HepG2 (cell line): ENCODE data around the gene MPST. TPM values are rescaled to one million over a fixed set of nuclear protein-coding genes. Genes with fewer than 3 reads are reported as not detected.

Source experiments
- BCL6 ChIP-seq: IDR thresholded peaks from 2 replicates; pipeline ENCODE4 v1.6.1; 2016; ENCODE audit warnings: missing genetic modification reagents, missing compliant biosample characterization
- ESRRA ChIP-seq: sonication (generic); formaldehyde crosslinking; IDR thresholded peaks from 2 replicates; pipeline ENCODE4 v1.5.1; 2020; ENCODE audit warnings: mild to moderate bottlenecking, low read depth, missing genetic modification reagents
- MIER2 ChIP-seq: IDR thresholded peaks from 2 replicates; pipeline ENCODE4 v1.6.1; 2016; ENCODE audit warnings: missing biosample characterization, missing genetic modification reagents
- NFKB2 ChIP-seq: sonication (generic); formaldehyde crosslinking; IDR thresholded peaks from 2 replicates; pipeline ENCODE4 v1.4.0; 2020; ENCODE audit warnings: missing genetic modification reagents, borderline replicate concordance
- NR2F6 ChIP-seq, 2 experiments: IDR thresholded peaks; 2 replicates each; pipeline ENCODE4 v1.6.1; 2016; ENCODE audit warnings: antibody characterized with exemption in 1 of 2, mild to moderate bottlenecking in 1 of 2
- POLR2AphosphoS5 ChIP-seq: IDR thresholded peaks from 2 replicates; pipeline ENCODE4 v1.6.1; 2012; ENCODE audit warnings: low read depth, low read length
- SMARCE1 ChIP-seq: fragments of 450-650 bp; IDR thresholded peaks from 2 replicates; pipeline ENCODE4 v1.6.1; 2017; ENCODE audit warnings: borderline replicate concordance
- TMF1 ChIP-seq: sonication (generic); formaldehyde crosslinking; IDR thresholded peaks from 2 replicates; pipeline ENCODE4 v1.8.1; 2022; ENCODE audit warnings: low read depth, missing genetic modification reagents
- WIZ ChIP-seq: sonication (generic); formaldehyde crosslinking; IDR thresholded peaks from 2 replicates; pipeline ENCODE4 v1.5.1; 2020; ENCODE audit warnings: mild to moderate bottlenecking, missing genetic modification reagents
- ZBTB7A ChIP-seq: sonication (generic); formaldehyde crosslinking; IDR thresholded peaks from 2 replicates; pipeline ENCODE4 v1.8.0; 2022; ENCODE audit warnings: mild to moderate bottlenecking, missing genetic modification reagents
- ZNF333 ChIP-seq: sonication (generic); formaldehyde crosslinking; IDR thresholded peaks from 2 replicates; pipeline ENCODE4 v1.4.0; 2020; ENCODE audit warnings: mild to moderate bottlenecking, missing genetic modification reagents, borderline replicate concordance
- ZNF619 ChIP-seq: sonication (generic); formaldehyde crosslinking; IDR thresholded peaks from 2 replicates; pipeline ENCODE4 v1.4.0; 2020; ENCODE audit warnings: mild to moderate bottlenecking, missing genetic modification reagents
- polyA plus RNA-seq, 8 experiments: library from polyadenylated mRNA; depleted of rRNA in 3 of 8; stranded (reverse) in 7 of 8; unstranded in 1 of 8; fragments of >200 nt; fragmentation: Illumina TruSeq in 4 of 8; extraction: Trizol in 4 of 8; gene quantifications; 2 replicates each; pipeline versions ENCODE4 v1.2.1 to v1.2.3, GENCODE V29; 2011 to 2016; ENCODE audit warnings: low read depth in 4 of 8, missing spikeins in 1 of 8, mixed read lengths in 1 of 8; ENCODE audit not compliant: insufficient read depth in 1 of 8
- total RNA-seq, 5 experiments: library from RNA; depleted of rRNA; stranded (reverse); fragments of >200 nt; fragmentation: Illumina TruSeq; extraction: Trizol; gene quantifications; 2 replicates each; pipeline ENCODE4 v1.2.3, GENCODE V29; 2016; ENCODE audit warnings: low read depth in 1 of 5
- TF ChIP-seq, protein P1 (sequence below): sonication (generic); formaldehyde crosslinking; IDR thresholded peaks from 2 replicates; pipeline ENCODE4 v1.8.0; 2022; ENCODE audit warnings: missing genetic modification reagents, mild to moderate bottlenecking, moderate library complexity, borderline replicate concordance
- TF ChIP-seq, protein P2 (sequence below): sonication (generic); formaldehyde crosslinking; IDR thresholded peaks from 2 replicates; pipeline ENCODE4 v1.9.0; 2022; ENCODE audit warnings: low read depth, missing genetic modification reagents
- TF ChIP-seq, protein P3 (sequence below): sonication (generic); formaldehyde crosslinking; IDR thresholded peaks from 2 replicates; pipeline ENCODE4 v1.8.0; 2022; ENCODE audit warnings: missing genetic modification reagents, mild to moderate bottlenecking, borderline replicate concordance
- TF ChIP-seq, protein P4 (sequence below): sonication (generic); formaldehyde crosslinking; IDR thresholded peaks from 2 replicates; pipeline ENCODE4 v1.4.0; 2020; ENCODE audit warnings: mild to moderate bottlenecking, missing genetic modification reagents, borderline replicate concordance
- TF ChIP-seq, protein P5 (sequence below): sonication (generic); formaldehyde crosslinking; IDR thresholded peaks from 2 replicates; pipeline ENCODE4 v1.4.0; 2020; ENCODE audit warnings: missing genetic modification reagents, borderline replicate concordance
- TF ChIP-seq, protein P6 (sequence below), 2 experiments: fragments of 450-650 bp in 1 of 2; sonication (generic) in 1 of 2; formaldehyde crosslinking; IDR thresholded peaks; 2 replicates each; pipeline versions ENCODE4 v1.5.0 to v1.8.0; 2020 to 2022; ENCODE audit warnings: mild to moderate bottlenecking in 1 of 2, missing genetic modification reagents in 1 of 2

The MPST gene
- total and polyA plus RNA-seq, 2 of the 13 experiments (the other 11 are each of a cell fraction or from before 2014, with no cell fraction given) = 133 to 141 TPM

DNA sequence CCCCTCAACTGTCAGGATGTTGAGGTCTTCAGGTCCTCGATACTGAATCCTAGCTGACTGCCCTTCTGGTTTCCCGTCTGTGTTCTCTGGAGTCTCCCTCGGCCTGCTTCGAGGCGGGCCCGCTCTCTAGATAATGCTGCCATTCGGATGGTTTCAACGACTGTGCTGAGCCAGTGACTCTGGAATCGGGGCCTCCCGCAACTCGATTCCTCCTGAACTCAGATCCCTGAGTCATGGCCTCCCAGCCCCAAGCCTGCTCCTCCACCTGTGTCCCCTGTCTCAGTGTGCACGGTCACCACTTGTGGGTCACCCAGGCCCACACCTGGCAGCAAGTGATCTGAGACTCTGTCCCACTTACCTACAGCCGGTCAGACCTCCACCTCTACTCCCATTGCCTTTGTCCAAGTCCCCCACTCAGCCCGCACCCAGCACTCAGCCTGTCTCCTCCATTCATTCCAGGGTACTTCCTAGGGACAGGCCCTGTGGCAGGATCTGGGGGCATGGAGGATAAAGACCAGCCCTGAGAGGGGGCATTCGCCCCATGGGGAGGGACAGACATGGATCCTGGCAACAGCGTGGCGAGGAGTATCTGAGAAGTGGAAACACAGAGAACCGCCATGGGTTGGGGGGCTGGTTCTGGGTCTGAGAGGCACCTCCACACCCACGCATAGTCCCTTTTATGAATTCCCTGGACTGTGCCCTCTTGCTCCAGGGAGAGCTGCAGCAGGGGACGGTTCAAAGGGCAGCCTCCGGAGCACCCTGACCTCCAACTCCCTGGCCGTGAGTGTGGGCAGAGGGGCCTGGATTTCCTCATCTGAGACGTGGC is 14.3 kb downstream of the MPST start (continued):
- TF ChIP-seq, protein P1, sequence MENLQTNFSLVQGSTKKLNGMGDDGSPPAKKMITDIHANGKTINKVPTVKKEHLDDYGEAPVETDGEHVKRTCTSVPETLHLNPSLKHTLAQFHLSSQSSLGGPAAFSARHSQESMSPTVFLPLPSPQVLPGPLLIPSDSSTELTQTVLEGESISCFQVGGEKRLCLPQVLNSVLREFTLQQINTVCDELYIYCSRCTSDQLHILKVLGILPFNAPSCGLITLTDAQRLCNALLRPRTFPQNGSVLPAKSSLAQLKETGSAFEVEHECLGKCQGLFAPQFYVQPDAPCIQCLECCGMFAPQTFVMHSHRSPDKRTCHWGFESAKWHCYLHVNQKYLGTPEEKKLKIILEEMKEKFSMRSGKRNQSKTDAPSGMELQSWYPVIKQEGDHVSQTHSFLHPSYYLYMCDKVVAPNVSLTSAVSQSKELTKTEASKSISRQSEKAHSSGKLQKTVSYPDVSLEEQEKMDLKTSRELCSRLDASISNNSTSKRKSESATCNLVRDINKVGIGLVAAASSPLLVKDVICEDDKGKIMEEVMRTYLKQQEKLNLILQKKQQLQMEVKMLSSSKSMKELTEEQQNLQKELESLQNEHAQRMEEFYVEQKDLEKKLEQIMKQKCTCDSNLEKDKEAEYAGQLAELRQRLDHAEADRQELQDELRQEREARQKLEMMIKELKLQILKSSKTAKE (CRISPR knock-in tag) = no peak
- TF ChIP-seq, protein P2, sequence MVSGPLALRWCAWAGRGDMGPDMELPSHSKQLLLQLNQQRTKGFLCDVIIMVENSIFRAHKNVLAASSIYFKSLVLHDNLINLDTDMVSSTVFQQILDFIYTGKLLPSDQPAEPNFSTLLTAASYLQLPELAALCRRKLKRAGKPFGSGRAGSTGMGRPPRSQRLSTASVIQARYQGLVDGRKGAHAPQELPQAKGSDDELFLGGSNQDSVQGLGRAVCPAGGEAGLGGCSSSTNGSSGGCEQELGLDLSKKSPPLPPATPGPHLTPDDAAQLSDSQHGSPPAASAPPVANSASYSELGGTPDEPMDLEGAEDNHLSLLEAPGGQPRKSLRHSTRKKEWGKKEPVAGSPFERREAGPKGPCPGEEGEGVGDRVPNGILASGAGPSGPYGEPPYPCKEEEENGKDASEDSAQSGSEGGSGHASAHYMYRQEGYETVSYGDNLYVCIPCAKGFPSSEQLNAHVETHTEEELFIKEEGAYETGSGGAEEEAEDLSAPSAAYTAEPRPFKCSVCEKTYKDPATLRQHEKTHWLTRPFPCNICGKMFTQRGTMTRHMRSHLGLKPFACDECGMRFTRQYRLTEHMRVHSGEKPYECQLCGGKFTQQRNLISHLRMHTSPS (CRISPR knock-in tag) = peak; percentile 87
- TF ChIP-seq ZNF333 (CRISPR knock-in tag) (peak; percentile 66; the same call in 1 of the 2 replicates), ZNF619 (peak; percentile 87; the same call in 1 of the 2 replicates), ZBTB7A (peak; percentile 68; the same call in 1 of the 2 replicates), NFKB2 (CRISPR knock-in tag) (peak; percentile 38; the same call in 1 of the 2 replicates), TMF1 (CRISPR knock-in tag) (no peak), WIZ (CRISPR knock-in tag) (peak; percentile 70; the same call in 1 of the 2 replicates), BCL6 (CRISPR knock-in tag) (peak; percentile 59), POLR2AphosphoS5 (peak; percentile 69), MIER2 (CRISPR knock-in tag) (0 out of 2 replicates have a peak, but pooled peaks have one; percentile 32), SMARCE1 (no peak), NR2F6 (IDR thresholded peaks at IDR 0.05) (peak; percentile 82), NR2F6 (CRISPR knock-in tag; IDR thresholded peaks at IDR 0.05) (peak; percentile 87), ESRRA (CRISPR knock-in tag) (peak; percentile 92)
- TF ChIP-seq, protein P3, sequence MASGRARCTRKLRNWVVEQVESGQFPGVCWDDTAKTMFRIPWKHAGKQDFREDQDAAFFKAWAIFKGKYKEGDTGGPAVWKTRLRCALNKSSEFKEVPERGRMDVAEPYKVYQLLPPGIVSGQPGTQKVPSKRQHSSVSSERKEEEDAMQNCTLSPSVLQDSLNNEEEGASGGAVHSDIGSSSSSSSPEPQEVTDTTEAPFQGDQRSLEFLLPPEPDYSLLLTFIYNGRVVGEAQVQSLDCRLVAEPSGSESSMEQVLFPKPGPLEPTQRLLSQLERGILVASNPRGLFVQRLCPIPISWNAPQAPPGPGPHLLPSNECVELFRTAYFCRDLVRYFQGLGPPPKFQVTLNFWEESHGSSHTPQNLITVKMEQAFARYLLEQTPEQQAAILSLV (CRISPR knock-in tag) = 0 out of 2 replicates have a peak, but pooled peaks have one; percentile 11
- TF ChIP-seq, protein P4, sequence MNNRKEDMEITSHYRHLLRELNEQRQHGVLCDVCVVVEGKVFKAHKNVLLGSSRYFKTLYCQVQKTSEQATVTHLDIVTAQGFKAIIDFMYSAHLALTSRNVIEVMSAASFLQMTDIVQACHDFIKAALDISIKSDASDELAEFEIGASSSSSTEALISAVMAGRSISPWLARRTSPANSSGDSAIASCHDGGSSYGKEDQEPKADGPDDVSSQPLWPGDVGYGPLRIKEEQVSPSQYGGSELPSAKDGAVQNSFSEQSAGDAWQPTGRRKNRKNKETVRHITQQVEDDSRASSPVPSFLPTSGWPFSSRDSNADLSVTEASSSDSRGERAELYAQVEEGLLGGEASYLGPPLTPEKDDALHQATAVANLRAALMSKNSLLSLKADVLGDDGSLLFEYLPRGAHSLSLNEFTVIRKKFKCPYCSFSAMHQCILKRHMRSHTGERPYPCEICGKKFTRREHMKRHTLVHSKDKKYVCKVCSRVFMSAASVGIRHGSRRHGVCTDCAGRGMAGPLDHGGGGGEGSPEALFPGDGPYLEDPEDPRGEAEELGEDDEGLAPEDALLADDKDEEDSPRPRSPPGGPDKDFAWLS (CRISPR knock-in tag) = peak; percentile 33; the same call in 1 of the 2 replicates
- TF ChIP-seq, protein P5, sequence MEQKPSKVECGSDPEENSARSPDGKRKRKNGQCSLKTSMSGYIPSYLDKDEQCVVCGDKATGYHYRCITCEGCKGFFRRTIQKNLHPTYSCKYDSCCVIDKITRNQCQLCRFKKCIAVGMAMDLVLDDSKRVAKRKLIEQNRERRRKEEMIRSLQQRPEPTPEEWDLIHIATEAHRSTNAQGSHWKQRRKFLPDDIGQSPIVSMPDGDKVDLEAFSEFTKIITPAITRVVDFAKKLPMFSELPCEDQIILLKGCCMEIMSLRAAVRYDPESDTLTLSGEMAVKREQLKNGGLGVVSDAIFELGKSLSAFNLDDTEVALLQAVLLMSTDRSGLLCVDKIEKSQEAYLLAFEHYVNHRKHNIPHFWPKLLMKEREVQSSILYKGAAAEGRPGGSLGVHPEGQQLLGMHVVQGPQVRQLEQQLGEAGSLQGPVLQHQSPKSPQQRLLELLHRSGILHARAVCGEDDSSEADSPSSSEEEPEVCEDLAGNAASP (CRISPR knock-in tag) = peak; percentile 67; the same call in 1 of the 2 replicates
- TF ChIP-seq, protein P6, sequence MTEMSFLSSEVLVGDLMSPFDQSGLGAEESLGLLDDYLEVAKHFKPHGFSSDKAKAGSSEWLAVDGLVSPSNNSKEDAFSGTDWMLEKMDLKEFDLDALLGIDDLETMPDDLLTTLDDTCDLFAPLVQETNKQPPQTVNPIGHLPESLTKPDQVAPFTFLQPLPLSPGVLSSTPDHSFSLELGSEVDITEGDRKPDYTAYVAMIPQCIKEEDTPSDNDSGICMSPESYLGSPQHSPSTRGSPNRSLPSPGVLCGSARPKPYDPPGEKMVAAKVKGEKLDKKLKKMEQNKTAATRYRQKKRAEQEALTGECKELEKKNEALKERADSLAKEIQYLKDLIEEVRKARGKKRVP (CRISPR knock-in tag; IDR thresholded peaks at IDR 0.05) = peak in 1 of 2 experiments; percentile 38; a peak in 1 of 4 replicates
